Measurements from ENCODE around the gene ZMIZ1. TPM values are rescaled to one million over a fixed set of nuclear protein-coding genes. Genes with fewer than 3 reads are reported as not detected.

Gene ZMIZ1
- total and polyA plus RNA-seq, 2 donors (not counting 1 experiment from before 2014, with no cell fraction given) = 6.3 to 30.6 TPM

GRCh38 chr10:79349766-79350406 lies 281.1 kb downstream of the ZMIZ1 start:
- Histone ChIP-seq H3K9ac (ENCODE audit: insufficient read depth, low read length) (no peak overlapping the region), H3K4me2 (ENCODE audit: extremely low read depth, insufficient read depth, low read length) (no peak overlapping the region), H3K79me2 (ENCODE audit: control insufficient read depth, insufficient read depth, low read length) (peaks cover 33% of the 10 kb centered on the region), H3K27me3 (ENCODE audit: control insufficient read depth, insufficient read depth, low read length) (no peaks in the 10 kb centered on the region), H3K4me3 (replicated peaks in 1 of 4; ENCODE audit: control extremely low read depth in 1 of 4, insufficient read depth in 1 of 4, low read depth in 3 of 4, low read length in 4 of 4) (no peak overlapping the region), H2AFZ (ENCODE audit: low read length) (no peak overlapping the region), H3K36me3 (ENCODE audit: control insufficient read depth, insufficient read depth, low read length) (peaks cover 42% of the 10 kb centered on the region), H3K27ac (ENCODE audit: insufficient read depth, low read length) (no peak overlapping the region), H3K4me1 (ENCODE audit: control insufficient read depth, extremely low read depth, insufficient read depth, low read length) (peaks cover 8% of the 10 kb centered on the region), H4K20me1 (ENCODE audit: control insufficient read depth, extremely low read depth, insufficient read depth, low read length) (no peaks in the 10 kb centered on the region), H3K9me3 (ENCODE audit: control insufficient read depth, insufficient read depth, low read depth, low read length) (no peaks in the 10 kb centered on the region)
- TF ChIP-seq EZH2 (IDR thresholded peaks at IDR 0.05; ENCODE audit: low read length, missing control alignments) = no peak
- no peak for TF ChIP-seq CTCF (conservative IDR thresholded peaks at IDR 0.05 in 1 of 2, IDR thresholded peaks at IDR 0.05 in 1 of 2; ENCODE audit: low read depth in 1 of 2, low read length in 2 of 2)
- no peak for DNase-seq (ENCODE audit: low read depth in 2 of 2)

- no peaks in the 10 kb centered on the region for H3K27me3 ChIP-seq (ENCODE audit: control insufficient read depth, insufficient read depth, low read length)
- no peaks in the 10 kb centered on the region for H3K9me3 ChIP-seq (ENCODE audit: control insufficient read depth, insufficient read depth, low read depth, low read length)
- H3K36me3 ChIP-seq (ENCODE audit: control insufficient read depth, insufficient read depth, low read length) = peaks cover 42% of the 10 kb centered on the region
- no peak overlapping the region for H2AFZ ChIP-seq (ENCODE audit: low read length)
- H3K4me2 ChIP-seq (ENCODE audit: extremely low read depth, insufficient read depth, low read length) = no peak overlapping the region
- no peak overlapping the region for H3K4me3 ChIP-seq (replicated peaks in 1 of 4; ENCODE audit: control extremely low read depth in 1 of 4, insufficient read depth in 1 of 4, low read depth in 3 of 4, low read length in 4 of 4)
- no peak overlapping the region for H3K9ac ChIP-seq (ENCODE audit: insufficient read depth, low read length)
- peaks cover 8% of the 10 kb centered on the region for H3K4me1 ChIP-seq (ENCODE audit: control insufficient read depth, extremely low read depth, insufficient read depth, low read length)
- no peak overlapping the region for H3K27ac ChIP-seq (ENCODE audit: insufficient read depth, low read length)
- DNase-seq (ENCODE audit: low read depth in 2 of 2) = no peak
- peaks cover 33% of the 10 kb centered on the region for H3K79me2 ChIP-seq (ENCODE audit: control insufficient read depth, insufficient read depth, low read length)
- H4K20me1 ChIP-seq (ENCODE audit: control insufficient read depth, extremely low read depth, insufficient read depth, low read length) = no peaks in the 10 kb centered on the region
- TF ChIP-seq CTCF (conservative IDR thresholded peaks at IDR 0.05 in 1 of 2, IDR thresholded peaks at IDR 0.05 in 1 of 2; ENCODE audit: low read depth in 1 of 2, low read length in 2 of 2) = no peak
- TF ChIP-seq EZH2 (IDR thresholded peaks at IDR 0.05; ENCODE audit: low read length, missing control alignments) = no peak
Observed at GRCh38 chr10:79350407-79351154, 281.8 kb downstream of the ZMIZ1 start.

GRCh38 chr10:79351332-79351731 lies 282.6 kb downstream of the ZMIZ1 start:
- Histone ChIP-seq H3K4me1 (ENCODE audit: control insufficient read depth, extremely low read depth, insufficient read depth, low read length) (peaks cover 8% of the 10 kb centered on the region), H3K27ac (ENCODE audit: insufficient read depth, low read length) (no peak overlapping the region), H3K27me3 (ENCODE audit: control insufficient read depth, insufficient read depth, low read length) (no peaks in the 10 kb centered on the region), H2AFZ (ENCODE audit: low read length) (no peak overlapping the region), H3K4me3 (replicated peaks in 1 of 4; ENCODE audit: control extremely low read depth in 1 of 4, insufficient read depth in 1 of 4, low read depth in 3 of 4, low read length in 4 of 4) (no peak overlapping the region), H3K4me2 (ENCODE audit: extremely low read depth, insufficient read depth, low read length) (no peak overlapping the region), H4K20me1 (ENCODE audit: control insufficient read depth, extremely low read depth, insufficient read depth, low read length) (no peaks in the 10 kb centered on the region), H3K79me2 (ENCODE audit: control insufficient read depth, insufficient read depth, low read length) (peaks cover 33% of the 10 kb centered on the region), H3K9ac (ENCODE audit: insufficient read depth, low read length) (no peak overlapping the region), H3K9me3 (ENCODE audit: control insufficient read depth, insufficient read depth, low read depth, low read length) (no peaks in the 10 kb centered on the region), H3K36me3 (ENCODE audit: control insufficient read depth, insufficient read depth, low read length) (peaks cover 42% of the 10 kb centered on the region)
- no peak for DNase-seq (ENCODE audit: low read depth in 2 of 2)
- no peak for TF ChIP-seq EZH2 (IDR thresholded peaks at IDR 0.05; ENCODE audit: low read length, missing control alignments)
- no peak for TF ChIP-seq CTCF (conservative IDR thresholded peaks at IDR 0.05 in 1 of 2, IDR thresholded peaks at IDR 0.05 in 1 of 2; ENCODE audit: low read depth in 1 of 2, low read length in 2 of 2)

Data from fibroblast of lung (primary cell).